Uterus (tissue), 2 donors: ENCODE data around the gene DZIP1.

Experiments used
- CTCF ChIP-seq, 4 experiments: fragments of 200-600 bp in 2 of 4; fragments of 450-650 bp in 2 of 4; sonication (generic) in 2 of 4; IDR thresholded peaks; one replicate each; pipeline ENCODE4 v1.5.1; 2016 to 2019; ENCODE audit warnings: antibody characterized with exemption in 4 of 4, mild to moderate bottlenecking in 2 of 4, moderate library complexity in 1 of 4
- POLR2A ChIP-seq, 2 donors: fragments of 450-650 bp; IDR thresholded peaks; one replicate each; pipeline ENCODE4 v1.6.1; 2016; ENCODE audit warnings: antibody characterized with exemption in 2 of 2, mild to moderate bottlenecking in 1 of 2, moderate library complexity in 1 of 2

DNA sequence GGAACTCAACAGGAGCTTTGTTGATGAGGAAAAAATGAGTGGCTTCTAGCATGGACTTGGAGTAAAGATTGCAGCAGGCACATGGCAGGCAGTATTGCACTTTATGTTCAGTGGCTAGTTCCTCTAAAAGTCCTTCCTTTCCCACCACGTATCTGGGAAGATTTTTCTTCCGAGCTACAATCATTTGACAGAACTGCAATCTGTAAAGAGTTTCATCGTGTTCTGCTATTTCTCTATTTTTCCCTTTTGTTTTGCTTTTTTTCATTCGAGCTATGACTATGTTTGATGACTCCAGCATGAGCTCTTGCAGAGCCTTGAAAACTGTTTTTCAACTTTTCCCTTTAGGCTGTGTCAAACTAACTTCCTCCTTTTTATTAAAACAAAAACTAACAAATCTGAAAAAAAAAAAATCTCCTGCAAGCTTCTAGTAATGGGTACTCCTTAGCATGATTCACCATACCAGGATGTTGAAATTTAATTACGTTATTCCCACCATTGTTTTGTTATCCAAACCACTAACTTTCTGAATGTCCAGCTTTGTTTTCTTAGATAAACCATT is 79.7 kb downstream of the DZIP1 start:
- TF ChIP-seq POLR2A (IDR thresholded peaks at IDR 0.05), result no peak
- TF ChIP-seq CTCF (IDR thresholded peaks at IDR 0.05), result no peak
